Endothelial cell (in vitro differentiated cells): ENCODE data around the gene PTCHD4. TPM values are rescaled to one million over a fixed set of nuclear protein-coding genes. Genes with fewer than 3 reads are reported as not detected.
A peak's percentile ranks its signal among the peaks of the same experiment; 100 is the strongest.
"Not testable (repeated sequence)": the region's sequence is repeated elsewhere in the genome, so short reads cannot be mapped to it uniquely, and the experiment has no call there.

Source experiments
- DNase-seq: peaks from one replicate; pipeline ENCODE4 v3.0.0; 2021; ENCODE audit warnings: low spot score
- H3K27ac Mint-ChIP-seq: one replicate; pipeline ENCODE4 v1.8.0; 2021; ENCODE audit warnings: mixed read lengths, inconsistent platforms; ENCODE audit not compliant: unreplicated experiment
- H3K27me3 Mint-ChIP-seq: one replicate; pipeline ENCODE4 v1.8.0; 2021; ENCODE audit warnings: mild to moderate bottlenecking, moderate library complexity, mixed read lengths, inconsistent platforms; ENCODE audit not compliant: unreplicated experiment
- H3K36me3 Mint-ChIP-seq: one replicate; pipeline ENCODE4 v1.8.0; 2021; ENCODE audit warnings: mild to moderate bottlenecking, low read depth, mixed read lengths, inconsistent platforms; ENCODE audit not compliant: unreplicated experiment
- H3K4me1 Mint-ChIP-seq: one replicate; pipeline ENCODE4 v1.8.0; 2021; ENCODE audit warnings: mild to moderate bottlenecking, mixed read lengths, inconsistent platforms; ENCODE audit not compliant: unreplicated experiment
- H3K4me3 Mint-ChIP-seq: one replicate; pipeline ENCODE4 v1.8.0; 2021; ENCODE audit warnings: mild to moderate bottlenecking, mixed read lengths, inconsistent platforms; ENCODE audit not compliant: unreplicated experiment
- H3K9me3 Mint-ChIP-seq: one replicate; pipeline ENCODE4 v1.8.0; 2021; ENCODE audit warnings: mixed read lengths, inconsistent platforms; ENCODE audit not compliant: unreplicated experiment
- total RNA-seq: library from RNA; stranded (reverse); fragmentation: NEBNext Ultra II Directional; extraction: Animal tissue kit (Norgen Biotek cat#: 25700); gene quantifications from one replicate; pipeline ENCODE4 v1.2.1, GENCODE V29; 2021; ENCODE audit not compliant: unreplicated experiment
- TF ChIP-seq, protein P1 (sequence below): fragments of 200-600 bp; sonication (generic); IDR thresholded peaks from one replicate; pipeline ENCODE4 v1.5.0; 2021; ENCODE audit warnings: antibody characterized with exemption; ENCODE audit not compliant: unreplicated experiment

Gene PTCHD4
- total RNA-seq, 1 donor from 2014 or later: 28.5 TPM

DNA sequence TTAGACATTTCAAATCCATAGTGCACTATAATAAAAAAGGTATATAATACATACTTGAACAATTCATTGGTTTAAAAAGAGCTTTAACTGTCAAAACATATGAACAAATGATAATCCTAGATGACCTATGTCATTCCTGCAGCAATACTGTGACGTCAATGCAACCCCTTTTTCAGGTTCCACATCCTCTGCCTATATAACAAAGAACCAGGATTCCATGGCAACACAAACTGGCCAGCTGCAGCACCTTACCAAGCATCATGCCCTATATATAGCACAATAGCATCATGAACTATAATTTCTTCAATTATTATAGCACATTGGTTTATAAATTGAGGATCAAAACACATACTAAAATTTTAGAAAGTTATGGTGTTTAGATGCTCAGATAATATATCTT, 578 bp upstream of the PTCHD4 start:
- peaks cover 14% of the 10 kb centered on the region for H3K27me3 Mint-ChIP-seq
- peaks cover 21% of the 10 kb centered on the region for H3K36me3 Mint-ChIP-seq
- no peaks in the 10 kb centered on the region for H3K9me3 Mint-ChIP-seq
- peak overlapping the region; percentile 100 for H3K27ac Mint-ChIP-seq
- H3K4me1 Mint-ChIP-seq: peaks cover 42% of the 10 kb centered on the region
- TF ChIP-seq, protein P1, sequence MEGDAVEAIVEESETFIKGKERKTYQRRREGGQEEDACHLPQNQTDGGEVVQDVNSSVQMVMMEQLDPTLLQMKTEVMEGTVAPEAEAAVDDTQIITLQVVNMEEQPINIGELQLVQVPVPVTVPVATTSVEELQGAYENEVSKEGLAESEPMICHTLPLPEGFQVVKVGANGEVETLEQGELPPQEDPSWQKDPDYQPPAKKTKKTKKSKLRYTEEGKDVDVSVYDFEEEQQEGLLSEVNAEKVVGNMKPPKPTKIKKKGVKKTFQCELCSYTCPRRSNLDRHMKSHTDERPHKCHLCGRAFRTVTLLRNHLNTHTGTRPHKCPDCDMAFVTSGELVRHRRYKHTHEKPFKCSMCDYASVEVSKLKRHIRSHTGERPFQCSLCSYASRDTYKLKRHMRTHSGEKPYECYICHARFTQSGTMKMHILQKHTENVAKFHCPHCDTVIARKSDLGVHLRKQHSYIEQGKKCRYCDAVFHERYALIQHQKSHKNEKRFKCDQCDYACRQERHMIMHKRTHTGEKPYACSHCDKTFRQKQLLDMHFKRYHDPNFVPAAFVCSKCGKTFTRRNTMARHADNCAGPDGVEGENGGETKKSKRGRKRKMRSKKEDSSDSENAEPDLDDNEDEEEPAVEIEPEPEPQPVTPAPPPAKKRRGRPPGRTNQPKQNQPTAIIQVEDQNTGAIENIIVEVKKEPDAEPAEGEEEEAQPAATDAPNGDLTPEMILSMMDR: no peak
- DNase-seq: peak; percentile 36
- peak overlapping the region; percentile 100 for H3K4me3 Mint-ChIP-seq

DNA sequence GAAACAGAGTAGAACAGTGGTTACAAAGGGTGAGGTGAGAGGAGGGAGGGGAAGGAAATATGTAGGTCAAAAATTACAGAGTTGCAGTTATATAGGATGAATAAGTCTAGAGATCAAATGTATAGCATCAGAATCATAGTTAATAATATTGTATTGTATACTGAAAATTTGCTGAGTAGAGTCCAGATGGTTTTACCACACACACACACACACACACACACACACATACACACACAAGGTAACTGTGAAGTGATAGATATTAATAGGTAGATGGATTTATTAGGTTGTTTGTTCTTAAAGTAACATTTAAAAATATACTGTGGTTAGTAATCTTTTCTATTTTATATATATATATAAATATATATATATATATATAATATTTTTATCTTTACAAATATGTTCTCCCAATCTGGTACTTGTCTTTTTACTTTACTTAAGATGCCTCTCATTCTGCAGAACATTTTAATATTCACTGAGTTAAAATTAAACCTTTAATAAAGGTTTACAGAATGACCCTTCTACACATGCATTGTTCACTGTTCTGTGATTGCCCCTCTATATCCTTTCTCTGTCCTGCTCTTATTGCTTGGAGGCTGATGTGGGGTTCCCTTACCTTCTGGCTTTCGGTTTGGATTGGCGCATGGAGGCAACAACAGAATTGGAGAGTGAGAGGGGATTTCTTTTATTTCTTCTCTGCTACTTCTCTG, 408 bp downstream of the PTCHD4 start:
- Mint-ChIP-seq H3K36me3 (peaks cover 29% of the 10 kb centered on the region), H3K9me3 (no peaks in the 10 kb centered on the region), H3K4me3 (peak overlapping the region; percentile 100), H3K27ac (peak overlapping the region; percentile 100), H3K27me3 (peaks cover 16% of the 10 kb centered on the region), H3K4me1 (peaks cover 51% of the 10 kb centered on the region)
- TF ChIP-seq, protein P1: no peak
- no peak for DNase-seq

DNA sequence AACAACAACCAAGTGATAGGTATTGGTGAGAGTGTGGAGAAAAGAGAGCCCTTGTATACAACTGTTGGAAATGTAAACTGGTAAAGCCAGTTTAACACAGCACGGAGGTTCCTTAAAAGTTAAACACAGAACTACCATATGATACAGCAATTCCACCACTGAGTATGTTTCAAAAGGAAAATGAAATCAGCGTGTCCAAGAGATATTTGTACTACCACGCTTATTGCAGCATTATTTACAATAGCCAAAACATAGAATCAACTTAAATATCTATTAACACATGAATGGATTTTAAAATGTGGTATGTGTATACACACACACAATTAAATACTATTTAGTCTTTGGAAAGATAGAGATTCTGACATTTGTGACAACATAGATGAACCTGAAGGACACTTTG, 1.1 kb downstream of the PTCHD4 start:
- H3K27ac Mint-ChIP-seq: peak overlapping the region; percentile 100
- H3K4me1 Mint-ChIP-seq: peaks cover 55% of the 10 kb centered on the region

DNA sequence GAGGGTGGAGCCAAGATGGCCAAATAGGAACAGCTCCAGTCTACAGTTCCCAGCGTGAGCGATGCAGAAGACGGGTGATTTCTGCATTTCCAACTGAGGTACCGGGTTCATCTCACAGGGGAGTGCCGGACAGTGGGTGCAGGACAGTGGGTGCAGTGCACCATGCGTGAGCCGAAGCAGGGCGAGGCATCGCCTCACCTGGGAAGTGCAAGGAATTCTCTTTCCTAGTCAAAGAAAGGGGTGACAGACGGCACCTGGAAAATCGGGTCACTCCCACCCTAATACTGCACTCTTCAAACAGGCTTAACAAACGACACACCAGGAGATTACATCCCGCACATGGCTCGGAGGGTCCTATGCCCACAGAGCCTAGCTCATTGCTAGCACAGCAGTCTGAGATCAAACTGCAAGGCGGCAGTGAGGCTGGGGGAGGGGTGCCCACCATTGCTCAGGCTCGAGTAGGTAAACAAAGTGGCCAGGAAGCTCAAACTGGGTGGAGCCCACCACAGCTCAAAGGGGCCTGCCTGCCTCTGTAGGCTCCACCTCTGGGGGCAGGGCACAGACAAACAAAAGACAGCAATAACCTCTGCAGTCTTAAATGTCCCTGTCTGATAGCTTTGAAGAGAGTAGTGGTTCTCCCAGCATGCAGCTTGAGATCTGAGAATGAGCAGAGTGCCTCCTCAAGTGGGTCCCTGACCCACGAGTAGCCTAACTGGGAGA, 8.4 kb downstream of the PTCHD4 start:
- H3K27me3 Mint-ChIP-seq: peaks cover 19% of the 10 kb centered on the region
- H3K36me3 Mint-ChIP-seq: peaks cover 62% of the 10 kb centered on the region
- H3K4me1 Mint-ChIP-seq: peaks cover 67% of the 10 kb centered on the region
- H3K9me3 Mint-ChIP-seq: peaks cover 13% of the 10 kb centered on the region
- DNase-seq: not testable (repeated sequence)
- H3K27ac Mint-ChIP-seq: peak overlapping the region; percentile 30
- peak overlapping the region; percentile 74 for H3K4me3 Mint-ChIP-seq

More for the DNA sequence above, 1.1 kb downstream of the PTCHD4 start:
- peak overlapping the region; percentile 100 for H3K4me3 Mint-ChIP-seq
- H3K9me3 Mint-ChIP-seq: no peaks in the 10 kb centered on the region
- H3K36me3 Mint-ChIP-seq: peaks cover 34% of the 10 kb centered on the region
- H3K27me3 Mint-ChIP-seq: peaks cover 17% of the 10 kb centered on the region
- DNase-seq: no peak
- TF ChIP-seq, protein P1: no peak

DNA sequence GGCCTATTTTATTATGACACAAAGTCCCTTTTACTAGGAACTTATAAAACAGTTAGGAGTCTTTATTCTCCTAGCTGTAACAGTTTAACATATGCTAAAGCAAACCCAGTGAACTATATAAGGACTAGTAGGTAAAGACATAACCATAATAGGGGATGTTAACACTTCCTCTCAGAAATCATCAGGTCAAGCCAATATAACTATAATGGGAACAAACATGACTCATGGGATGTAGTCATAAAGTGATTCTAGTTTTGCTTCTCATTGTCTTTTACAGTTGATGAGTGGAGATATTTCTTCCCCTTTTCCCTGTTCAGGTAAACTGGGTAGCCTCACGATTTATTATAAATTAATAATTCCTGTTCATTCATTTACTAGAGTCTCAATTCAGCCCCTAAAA, 9.7 kb downstream of the PTCHD4 start:
- no peak for DNase-seq
- H3K4me1 Mint-ChIP-seq: peaks cover 68% of the 10 kb centered on the region

More for the DNA sequence above, 9.7 kb downstream of the PTCHD4 start:
- H3K4me3 Mint-ChIP-seq: no peak overlapping the region
- TF ChIP-seq, protein P1: no peak
- H3K36me3 Mint-ChIP-seq: peaks cover 60% of the 10 kb centered on the region
- H3K27me3 Mint-ChIP-seq: peaks cover 16% of the 10 kb centered on the region
- H3K27ac Mint-ChIP-seq: peak overlapping the region; percentile 94
- H3K9me3 Mint-ChIP-seq: peaks cover 13% of the 10 kb centered on the region
